Activated naive CD4-positive, alpha-beta T cell treated with Interleukin-2 at 50 U/mL for 16 hours (primary cell): ENCODE results near the gene CREG1.
"Not testable (repeated sequence)": the region's sequence is repeated elsewhere in the genome, so short reads cannot be mapped to it uniquely, and the experiment has no call there.

Source experiments
- DNase-seq: peaks from one replicate; pipeline ENCODE4 v3.0.0-alpha.2; 2020

CREG1 gene

GRCh38 chr1:167563579-167564246, 10.2 kb upstream of the CREG1 start:
- no peak for DNase-seq

GRCh38 chr1:167562702-167563101, 9.1 kb upstream of the CREG1 start:
- no peak for DNase-seq

- no peak for DNase-seq
These were observed 8.2 kb upstream of the CREG1 start for GRCh38 chr1:167561753-167562152.

GRCh38 chr1:167555971-167556714, 2.6 kb upstream of the CREG1 start:
- peak; percentile 78 for DNase-seq

GRCh38 chr1:167555072-167555471, 1.5 kb upstream of the CREG1 start:
- not testable (repeated sequence) for DNase-seq

- no peak for DNase-seq
These were observed 642 bp upstream of the CREG1 start for GRCh38 chr1:167554028-167554779.

- no peak for DNase-seq
These were observed 2.2 kb downstream of the CREG1 start for GRCh38 chr1:167551362-167551761.

- no peak for DNase-seq
These were observed 5.3 kb downstream of the CREG1 start for GRCh38 chr1:167548059-167548932.

- DNase-seq: no peak
These were observed 6.6 kb downstream of the CREG1 start for GRCh38 chr1:167546935-167547334.

GRCh38 chr1:167545349-167545748, 8.2 kb downstream of the CREG1 start:
- no peak for DNase-seq

- no peak for DNase-seq
These were observed 9.0 kb downstream of the CREG1 start for GRCh38 chr1:167544447-167545093.

- no peak for DNase-seq
These were observed 10.2 kb downstream of the CREG1 start for GRCh38 chr1:167543199-167543990.

GRCh38 chr1:167542109-167543032, 11.2 kb downstream of the CREG1 start:
- no peak for DNase-seq

GRCh38 chr1:167541610-167542009, 12.0 kb downstream of the CREG1 start:
- no peak for DNase-seq

GRCh38 chr1:167541003-167541402, 12.6 kb downstream of the CREG1 start:
- DNase-seq: no peak

GRCh38 chr1:167538657-167539056, 14.9 kb downstream of the CREG1 start:
- DNase-seq: no peak

- DNase-seq: peak; percentile 69
These were observed 19.7 kb downstream of the CREG1 start for GRCh38 chr1:167533851-167534300.

- no peak for DNase-seq
These were observed 20.4 kb downstream of the CREG1 start for GRCh38 chr1:167532964-167533824.

GRCh38 chr1:167532375-167532774, 21.2 kb downstream of the CREG1 start:
- DNase-seq: no peak
